IPS-18c (cell line): Measurements from ENCODE around the gene HMCN1.
"Not testable (repeated sequence)": the region's sequence is repeated elsewhere in the genome, so short reads cannot be mapped to it uniquely, and the experiment has no call there.

Experiments
- H3K4me3 ChIP-seq: 2 replicates; pipeline ENCODE4 v1.7.0; 2013; ENCODE audit warnings: low read depth, mild to moderate bottlenecking, low read length, moderate library complexity; ENCODE audit not compliant: insufficient read depth
- H3K9me3 ChIP-seq: one replicate; pipeline ENCODE4 v1.6.1; 2013; ENCODE audit warnings: mild to moderate bottlenecking, low read length, moderate library complexity; ENCODE audit not compliant: control insufficient read depth, insufficient read depth

HMCN1 gene

DNA sequence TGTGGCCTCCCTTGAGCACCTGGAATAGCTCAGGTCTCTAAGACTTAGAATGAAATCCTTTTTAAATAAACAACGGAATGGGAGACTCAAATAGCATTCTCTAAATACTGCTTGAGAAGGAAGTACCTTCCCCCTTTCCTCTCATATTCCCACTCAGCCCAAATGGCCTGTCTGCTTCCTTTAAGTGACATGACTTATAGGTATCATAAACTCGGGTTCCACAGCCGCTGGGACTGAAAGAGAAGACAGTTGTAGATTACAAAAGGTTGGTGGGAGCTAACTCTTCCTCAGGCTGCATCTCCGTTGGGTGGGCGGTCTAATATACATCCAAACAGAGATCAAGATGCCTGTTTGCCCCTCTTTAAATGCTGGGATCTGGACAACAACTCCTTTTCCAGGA is 1.2 kb upstream of the HMCN1 start:
- no peaks in the 10 kb centered on the region for H3K9me3 ChIP-seq
- no peak overlapping the region for H3K4me3 ChIP-seq

- peak overlapping the region; percentile 67; the same call in 1 of the 2 replicates for H3K4me3 ChIP-seq
Observed at GRCh38 chr1:185734929-185735700, 924 bp downstream of the HMCN1 start.

DNA sequence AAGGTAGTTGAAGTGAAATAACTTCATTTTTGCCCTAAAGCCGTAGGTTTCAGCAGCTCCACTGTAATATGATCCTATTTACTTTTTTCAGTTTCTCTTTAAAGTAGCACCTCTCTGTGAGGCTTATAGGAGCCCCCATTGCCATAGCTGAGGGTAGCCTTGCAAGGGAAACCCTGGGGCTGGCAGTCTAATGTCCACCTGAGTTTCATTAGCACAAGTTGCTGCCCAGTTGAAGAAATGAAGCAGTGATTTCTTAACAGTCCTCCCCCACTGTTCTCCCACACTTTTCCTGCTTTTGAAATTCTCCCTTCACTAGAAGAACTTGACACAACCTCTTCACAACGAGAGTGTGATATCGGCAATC is 1.5 kb downstream of the HMCN1 start:
- Histone ChIP-seq H3K4me3 (peak overlapping the region; percentile 21; the same call in 1 of the 2 replicates), H3K9me3 (no peaks in the 10 kb centered on the region)

More at GRCh38 chr1:185734929-185735700, 924 bp downstream of the HMCN1 start:
- H3K9me3 ChIP-seq: no peaks in the 10 kb centered on the region

DNA sequence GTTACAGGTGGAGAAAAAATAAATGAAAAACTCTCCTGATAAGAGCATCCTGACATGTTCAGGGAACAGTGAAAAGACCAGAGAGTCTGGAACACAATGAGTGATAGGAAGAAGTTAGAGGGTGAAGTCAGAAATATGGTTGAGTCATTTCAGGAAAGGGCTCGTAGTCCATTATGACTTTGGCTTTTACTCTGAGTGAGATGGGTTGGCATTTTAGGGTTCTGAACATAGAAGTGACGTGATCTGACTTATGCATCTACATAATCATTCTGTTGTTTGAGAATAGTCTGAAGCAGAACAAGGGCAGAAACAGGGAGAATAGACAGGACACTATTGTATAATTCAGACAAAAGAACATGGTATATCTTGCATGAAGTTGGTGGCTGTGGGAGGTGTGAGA is 5.8 kb downstream of the HMCN1 start:
- H3K9me3 ChIP-seq: no peaks in the 10 kb centered on the region
- H3K4me3 ChIP-seq: no peak overlapping the region

GRCh38 chr1:185741551-185741950 is 7.4 kb downstream of the HMCN1 start:
- Histone ChIP-seq H3K9me3 (no peaks in the 10 kb centered on the region), H3K4me3 (no peak overlapping the region)

GRCh38 chr1:185742403-185742802 is 8.2 kb downstream of the HMCN1 start:
- Histone ChIP-seq H3K4me3 (no peak overlapping the region), H3K9me3 (no peaks in the 10 kb centered on the region)

DNA sequence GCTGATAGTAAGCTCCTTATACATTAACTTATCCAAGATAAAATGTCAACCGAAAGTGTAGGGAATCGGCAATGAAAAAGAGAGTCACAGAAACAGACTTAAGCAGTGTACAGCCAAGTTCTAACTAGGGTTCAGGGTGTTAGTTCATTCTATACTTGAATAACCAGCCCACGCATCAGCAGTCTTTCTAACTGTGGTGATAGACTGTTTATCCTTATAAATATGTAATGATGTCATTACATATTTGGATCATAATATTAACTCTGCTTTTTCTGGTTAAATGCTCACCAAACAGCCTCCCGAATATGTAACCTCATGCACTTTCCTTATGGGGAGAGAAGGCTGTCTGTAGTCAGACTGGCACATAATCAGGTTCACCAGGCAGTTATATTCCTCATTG is 11.0 kb downstream of the HMCN1 start:
- no peaks in the 10 kb centered on the region for H3K9me3 ChIP-seq
- no peak overlapping the region for H3K4me3 ChIP-seq

DNA sequence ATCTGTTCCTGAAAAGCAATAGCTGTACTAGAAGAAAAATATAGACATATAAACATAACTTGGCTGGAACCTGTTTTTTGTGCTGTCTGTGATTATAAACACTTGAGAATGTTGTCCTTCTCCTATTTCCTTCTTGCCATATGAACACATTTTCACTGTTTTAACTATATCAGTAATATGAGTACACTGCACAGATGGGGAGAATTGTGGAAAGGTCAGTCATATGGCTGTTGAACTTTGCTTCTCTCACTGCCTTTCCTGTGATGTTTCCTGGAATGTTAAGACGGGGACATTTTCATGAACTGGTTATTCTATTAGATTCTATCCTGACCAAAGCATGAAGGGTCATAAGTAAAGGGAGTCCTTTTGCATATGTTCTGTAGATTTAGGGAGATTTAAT is 24.9 kb downstream of the HMCN1 start:
- H3K9me3 ChIP-seq: no peaks in the 10 kb centered on the region

DNA sequence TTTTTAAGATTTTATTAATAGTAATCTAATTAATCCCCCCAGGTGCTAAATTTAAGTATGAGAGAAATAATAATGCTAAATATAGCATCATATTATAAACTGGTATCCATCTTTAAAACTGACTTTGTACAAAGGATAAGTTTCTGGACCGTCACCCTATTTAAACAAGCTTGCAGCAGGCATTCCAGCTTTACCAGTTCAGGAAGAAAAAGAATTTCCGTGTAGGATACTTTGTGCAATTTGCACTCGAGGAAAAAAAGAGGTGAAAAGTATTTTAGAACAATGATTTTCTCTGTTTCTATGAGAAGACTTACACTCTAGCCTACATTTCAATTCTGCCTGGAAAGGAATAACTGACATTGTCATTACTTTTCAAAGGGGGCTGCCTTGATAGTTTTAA is 27.6 kb downstream of the HMCN1 start:
- Histone ChIP-seq H3K4me3 (no peak overlapping the region), H3K9me3 (no peaks in the 10 kb centered on the region)

More for the DNA sequence above, 24.9 kb downstream of the HMCN1 start:
- H3K4me3 ChIP-seq: no peak overlapping the region

GRCh38 chr1:185767508-185768120 is 33.4 kb downstream of the HMCN1 start:
- no peak overlapping the region for H3K4me3 ChIP-seq
- H3K9me3 ChIP-seq: no peaks in the 10 kb centered on the region

DNA sequence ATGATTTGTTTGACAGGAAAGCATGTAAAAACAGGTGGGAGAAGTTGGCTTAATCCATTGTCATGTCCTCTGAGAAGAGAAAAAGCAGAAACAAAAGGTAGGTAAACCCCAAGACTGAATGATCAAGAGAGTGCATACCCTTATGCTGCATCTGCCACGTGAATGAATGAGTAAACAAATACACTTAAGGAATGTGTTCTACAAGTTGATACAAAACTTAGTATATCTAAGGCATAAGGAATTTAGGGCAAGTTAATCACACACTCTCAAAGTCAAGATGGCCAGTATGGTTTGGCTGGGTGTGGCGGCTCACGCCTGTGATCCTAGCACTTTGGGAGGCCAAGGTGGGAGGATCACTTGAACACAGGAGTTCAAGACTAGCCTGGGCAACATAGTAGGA is 34.2 kb downstream of the HMCN1 start:
- Histone ChIP-seq H3K9me3 (no peaks in the 10 kb centered on the region), H3K4me3 (no peak overlapping the region)

- no peak overlapping the region for H3K4me3 ChIP-seq
- H3K9me3 ChIP-seq: no peaks in the 10 kb centered on the region
Observed at GRCh38 chr1:185769136-185769535, 34.9 kb downstream of the HMCN1 start.

DNA sequence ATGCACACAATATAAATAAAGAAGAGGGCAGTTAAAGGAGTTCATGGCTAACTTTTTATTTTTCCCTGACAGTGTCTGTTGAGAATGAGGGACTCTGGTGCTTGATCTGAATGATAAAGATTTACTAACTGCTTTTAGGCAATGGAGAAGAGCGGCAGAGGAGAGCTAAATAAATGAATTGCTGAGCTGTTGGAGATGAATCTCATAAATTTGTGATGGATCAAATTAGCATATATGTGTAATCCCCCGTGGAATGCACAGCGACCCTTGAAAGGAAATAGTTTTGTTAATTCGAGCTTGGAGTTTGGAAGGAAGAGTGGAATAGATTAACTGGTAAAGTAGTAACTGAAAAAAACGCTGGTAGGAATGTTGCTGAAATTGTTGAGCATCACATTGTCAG is 40.2 kb downstream of the HMCN1 start:
- H3K9me3 ChIP-seq: no peaks in the 10 kb centered on the region
- no peak overlapping the region for H3K4me3 ChIP-seq

DNA sequence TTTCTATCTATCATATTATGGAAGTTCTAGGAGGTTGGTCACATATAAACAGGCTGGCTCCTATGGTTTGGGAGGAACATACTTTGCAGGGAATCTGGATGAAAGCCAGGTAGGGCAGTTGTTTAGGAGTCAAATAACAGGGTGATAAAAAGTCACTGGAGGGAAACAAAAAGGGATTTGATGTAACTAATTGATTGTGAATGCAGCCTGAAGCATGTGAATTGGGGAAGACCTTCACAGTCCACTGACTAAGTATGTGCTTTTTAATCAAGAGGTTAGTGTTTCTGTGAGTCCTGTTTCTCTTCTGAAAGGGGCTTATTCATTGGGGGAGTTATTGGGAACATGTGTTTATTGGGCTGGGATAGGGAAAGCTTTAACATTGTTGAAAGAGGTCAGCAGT is 41.3 kb downstream of the HMCN1 start:
- Histone ChIP-seq H3K4me3 (no peak overlapping the region), H3K9me3 (no peaks in the 10 kb centered on the region)

DNA sequence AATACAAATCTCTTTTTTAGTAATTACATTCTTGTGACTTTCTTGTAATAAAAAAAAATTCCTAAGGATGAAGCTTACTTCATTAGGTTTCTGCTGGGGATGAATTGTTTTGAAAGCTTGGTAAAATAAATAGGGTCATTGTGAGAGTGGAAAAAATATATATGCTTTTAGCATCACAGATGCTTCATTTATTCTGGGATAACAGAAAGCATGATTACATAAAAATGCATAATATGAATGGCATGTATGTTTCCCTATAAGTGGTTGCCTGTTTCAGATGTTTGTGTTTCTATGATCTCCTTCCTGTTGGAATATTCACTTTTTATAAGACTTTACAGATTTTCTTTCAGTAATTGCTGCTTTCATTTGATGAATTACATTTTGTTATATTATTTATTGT is 42.3 kb downstream of the HMCN1 start:
- Histone ChIP-seq H3K4me3 (no peak overlapping the region), H3K9me3 (no peaks in the 10 kb centered on the region)

GRCh38 chr1:185783860-185784259 is 49.7 kb downstream of the HMCN1 start:
- not testable (repeated sequence) for H3K9me3 ChIP-seq, H3K4me3 ChIP-seq

DNA sequence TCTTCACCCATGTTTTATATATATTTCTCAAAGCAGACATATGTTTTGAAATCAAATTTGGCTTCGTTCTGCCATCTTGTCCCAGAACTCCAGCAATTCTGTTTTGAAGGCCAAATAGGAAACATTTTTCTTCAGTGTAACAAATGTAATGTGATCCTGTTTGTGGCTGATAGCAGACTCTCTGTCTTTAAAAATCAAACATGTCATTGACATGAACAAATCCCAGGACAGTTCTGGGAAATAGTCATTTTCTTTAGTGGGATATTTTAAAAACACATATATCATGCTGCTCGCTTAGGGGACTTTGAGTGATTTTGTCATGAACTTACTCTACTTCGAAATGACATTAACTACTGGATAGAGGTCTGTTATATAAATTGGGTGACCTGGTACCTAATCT is 51.4 kb downstream of the HMCN1 start:
- H3K9me3 ChIP-seq: no peaks in the 10 kb centered on the region

GRCh38 chr1:185786524-185786923 is 52.3 kb downstream of the HMCN1 start:
- no peaks in the 10 kb centered on the region for H3K9me3 ChIP-seq

More for the DNA sequence above, 51.4 kb downstream of the HMCN1 start:
- H3K4me3 ChIP-seq: no peak overlapping the region

DNA sequence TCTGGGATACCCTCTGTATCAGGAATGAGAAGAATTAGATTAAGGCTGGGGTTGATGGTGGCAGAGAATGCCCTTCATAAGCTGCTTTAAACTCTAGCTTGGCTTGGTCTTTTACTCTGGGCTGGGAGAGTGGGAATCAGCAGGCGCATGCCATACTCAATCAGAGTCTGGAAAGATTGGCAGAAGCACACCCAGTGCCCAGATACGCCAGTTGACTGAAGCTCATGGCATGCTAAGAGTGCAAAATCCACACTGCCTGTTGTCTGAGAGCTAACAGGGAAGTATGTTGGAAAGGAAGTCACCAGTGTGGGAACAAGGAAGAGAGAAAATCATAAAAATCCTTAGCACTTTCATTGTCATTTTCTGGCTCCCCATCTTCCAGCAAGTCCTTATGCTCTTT is 53.0 kb downstream of the HMCN1 start:
- Histone ChIP-seq H3K4me3 (no peak overlapping the region), H3K9me3 (no peaks in the 10 kb centered on the region)

More at GRCh38 chr1:185786524-185786923, 52.3 kb downstream of the HMCN1 start:
- H3K4me3 ChIP-seq: no peak overlapping the region
